ENCODE measurements around the gene CORO2A.

The CORO2A gene, protein sequence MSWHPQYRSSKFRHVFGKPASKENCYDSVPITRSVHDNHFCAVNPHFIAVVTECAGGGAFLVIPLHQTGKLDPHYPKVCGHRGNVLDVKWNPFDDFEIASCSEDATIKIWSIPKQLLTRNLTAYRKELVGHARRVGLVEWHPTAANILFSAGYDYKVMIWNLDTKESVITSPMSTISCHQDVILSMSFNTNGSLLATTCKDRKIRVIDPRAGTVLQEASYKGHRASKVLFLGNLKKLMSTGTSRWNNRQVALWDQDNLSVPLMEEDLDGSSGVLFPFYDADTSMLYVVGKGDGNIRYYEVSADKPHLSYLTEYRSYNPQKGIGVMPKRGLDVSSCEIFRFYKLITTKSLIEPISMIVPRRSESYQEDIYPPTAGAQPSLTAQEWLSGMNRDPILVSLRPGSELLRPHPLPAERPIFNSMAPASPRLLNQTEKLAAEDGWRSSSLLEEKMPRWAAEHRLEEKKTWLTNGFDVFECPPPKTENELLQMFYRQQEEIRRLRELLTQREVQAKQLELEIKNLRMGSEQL

DNA sequence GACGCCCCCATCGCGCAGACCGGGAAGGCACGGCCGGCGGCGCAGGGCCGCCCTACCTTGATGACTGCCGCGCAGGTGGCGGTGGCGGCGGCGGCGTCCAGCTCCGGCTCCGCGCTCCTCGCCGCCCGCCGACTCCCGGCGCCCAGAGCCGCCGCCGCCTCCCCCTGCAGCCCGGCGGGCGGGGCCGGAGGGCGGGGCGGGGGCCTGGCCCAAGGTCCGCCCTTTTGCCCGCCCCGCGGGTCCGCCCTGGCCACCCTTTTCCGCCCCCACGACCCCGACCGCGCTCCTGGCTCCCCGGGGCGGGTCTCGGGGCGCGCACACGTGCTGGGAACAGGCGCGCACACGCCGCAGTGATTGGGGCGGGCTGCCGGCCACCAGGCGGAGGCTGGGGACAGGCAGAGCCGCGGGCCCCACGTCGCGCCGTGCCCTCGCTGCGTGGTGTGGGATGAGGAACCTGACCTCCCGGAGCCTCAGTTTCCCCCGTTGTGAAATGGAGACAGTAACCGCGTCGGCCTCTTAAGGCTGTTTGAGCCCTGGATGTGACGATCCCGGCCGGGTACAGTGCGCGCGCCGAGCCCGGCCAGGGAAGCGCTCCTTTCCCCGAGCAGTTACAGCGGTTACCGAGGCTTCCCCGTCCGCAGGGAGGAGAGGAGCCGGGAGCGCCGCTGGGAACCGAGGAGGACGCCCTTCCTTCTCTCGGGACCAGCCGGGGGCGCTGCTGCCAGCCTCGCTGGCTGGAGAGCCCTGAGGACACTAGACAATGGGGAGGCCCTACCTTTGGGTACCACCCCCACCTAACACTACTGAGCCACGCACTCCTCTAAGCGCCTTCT lies at the start of gene CORO2A:
Gene CORO2A (minus strand): TSS at position 135 of the 833 bp plus-strand sequence. CDS start 34,977 bp downstream, outside the sequence.
- DNase-seq, result no peak

DNA sequence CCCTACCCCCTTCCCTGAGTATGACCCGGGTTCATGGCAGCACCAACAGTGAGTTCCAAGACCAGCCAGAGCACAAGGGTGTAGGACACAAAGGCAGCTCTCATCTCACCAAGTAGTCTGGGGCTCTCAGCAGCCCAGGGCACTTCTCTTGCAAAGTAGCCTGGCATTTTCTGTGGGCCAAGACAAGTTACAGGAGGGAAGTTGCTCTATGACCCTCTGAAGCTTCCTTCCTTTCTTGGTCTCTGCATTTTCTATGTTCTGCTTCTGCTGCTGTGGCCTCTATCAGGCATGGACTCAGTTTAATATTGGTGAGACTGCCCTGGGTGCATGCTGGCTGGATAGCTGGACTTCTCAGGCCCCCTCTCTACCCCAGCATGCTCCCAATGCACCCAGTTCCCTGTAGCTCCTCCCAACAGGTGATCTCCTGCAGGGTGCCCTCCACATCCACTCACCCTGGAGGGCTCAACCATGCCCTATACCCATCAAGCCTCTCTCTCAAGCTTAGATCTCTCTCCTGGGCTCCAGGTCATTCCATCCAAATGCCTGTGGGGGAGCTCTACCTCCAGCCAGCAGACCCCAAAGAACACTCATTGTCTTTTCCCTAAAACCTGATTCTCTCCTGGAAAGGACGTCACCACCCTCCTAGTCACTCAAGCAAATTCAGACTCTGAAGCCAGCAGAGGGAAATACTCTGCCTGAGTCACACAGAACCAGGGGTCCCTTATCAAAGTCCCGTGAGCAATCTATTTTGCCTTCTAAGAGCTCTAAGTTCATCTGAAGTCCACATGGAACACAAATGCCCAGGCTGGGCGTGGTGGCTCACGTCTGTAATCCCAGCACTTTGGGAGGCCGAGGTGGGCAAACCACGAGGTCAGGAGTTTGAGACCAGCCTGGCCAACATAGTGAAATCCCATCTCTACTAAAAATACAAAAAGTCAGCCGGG lies 49.2 kb upstream of the CORO2A start:
- no peak for DNase-seq

DNA sequence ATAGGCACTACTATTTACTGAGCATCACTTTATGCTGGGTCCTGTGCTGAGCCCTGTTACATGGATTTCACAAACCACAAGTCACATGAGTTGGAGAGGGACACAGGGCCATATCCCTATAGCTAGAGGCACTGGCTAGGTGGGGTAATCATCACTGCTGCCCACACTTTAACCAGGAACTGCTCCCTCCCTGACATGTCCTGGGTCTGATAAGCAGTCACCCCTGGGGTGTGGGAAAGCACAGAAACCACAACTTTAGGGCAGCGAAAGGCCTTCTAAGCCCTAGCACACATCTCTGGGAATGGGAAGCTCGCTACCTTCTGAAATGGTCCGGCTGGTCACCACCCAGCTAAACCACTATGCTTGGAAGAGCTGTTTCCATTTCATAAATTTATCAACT lies 48.0 kb upstream of the CORO2A start:
- no peak for DNase-seq

DNA sequence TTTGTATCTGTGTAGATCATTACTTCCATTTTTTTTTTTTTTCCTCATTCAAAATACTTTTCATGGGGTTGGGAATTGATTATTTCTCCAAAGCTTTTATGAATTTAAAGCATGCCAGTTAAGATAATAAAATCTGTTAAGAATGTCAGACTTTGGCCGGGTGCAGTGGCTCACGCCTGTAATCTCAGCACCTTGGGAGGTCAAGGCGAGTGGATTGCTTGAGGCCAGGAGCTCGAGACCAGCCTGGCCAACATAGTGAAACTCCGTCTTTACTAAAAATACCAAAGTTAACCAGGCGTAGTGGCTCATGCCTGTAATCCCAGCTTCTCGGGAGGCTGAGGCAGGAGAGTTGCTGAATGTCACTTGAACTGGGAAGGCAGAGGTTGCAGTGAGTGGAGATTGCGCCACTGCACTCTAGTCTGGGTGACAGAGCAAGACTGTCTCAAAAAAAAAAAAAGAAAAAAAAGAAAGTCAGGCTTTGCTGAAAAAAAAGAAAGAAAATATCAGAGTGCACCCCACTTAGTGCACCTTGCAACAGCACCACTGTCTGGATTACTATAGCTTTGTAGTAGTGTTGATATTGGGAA lies 44.6 kb upstream of the CORO2A start:
- DNase-seq, result no peak

DNA sequence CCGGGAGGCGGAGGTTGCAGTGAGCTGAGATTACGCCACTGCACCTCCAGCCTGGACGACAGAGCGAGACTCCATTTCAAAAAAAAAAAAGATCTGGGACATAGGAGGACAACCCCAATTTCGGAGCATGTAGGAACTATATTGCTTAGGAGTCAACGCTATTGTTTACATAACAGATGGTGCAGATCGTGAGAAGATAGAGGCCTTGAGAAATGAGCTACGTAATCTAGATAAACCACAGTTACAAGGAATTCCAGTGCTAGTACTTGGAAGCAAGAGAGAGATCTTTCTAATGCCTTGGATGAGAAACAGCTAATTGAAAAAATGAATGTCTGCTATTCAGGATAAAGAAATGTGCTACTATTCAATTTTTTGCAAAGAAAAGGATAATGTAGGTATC lies 42.7 kb upstream of the CORO2A start:
- DNase-seq, result no peak

DNA sequence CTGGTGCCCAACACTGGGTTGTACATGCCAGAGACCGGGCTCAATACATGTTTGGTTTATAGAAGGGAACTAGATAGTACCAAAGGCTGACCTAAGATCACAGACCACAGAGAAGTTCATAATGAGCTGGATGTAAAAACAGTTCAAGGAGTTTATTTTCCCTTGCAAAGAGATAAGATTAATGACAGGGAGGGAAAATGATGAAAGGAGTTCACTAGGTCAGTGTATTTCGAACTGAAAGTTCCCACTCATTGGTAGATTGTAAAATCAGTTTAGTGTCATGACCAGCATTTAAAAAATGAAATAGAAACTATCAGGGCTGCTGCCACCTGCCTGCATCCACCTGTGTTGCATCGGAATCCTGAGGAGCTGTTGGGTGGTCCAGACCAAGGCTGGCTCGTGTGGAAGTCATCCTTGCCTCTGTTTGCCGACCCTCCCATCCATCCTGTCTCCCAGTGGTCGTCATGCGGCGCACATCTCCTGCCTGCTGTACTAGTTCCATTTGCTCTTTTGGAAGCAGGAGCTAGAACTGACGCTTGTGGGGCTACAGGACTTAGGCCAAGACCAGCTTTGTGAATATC lies 41.9 kb upstream of the CORO2A start:
- DNase-seq, result no peak

DNA sequence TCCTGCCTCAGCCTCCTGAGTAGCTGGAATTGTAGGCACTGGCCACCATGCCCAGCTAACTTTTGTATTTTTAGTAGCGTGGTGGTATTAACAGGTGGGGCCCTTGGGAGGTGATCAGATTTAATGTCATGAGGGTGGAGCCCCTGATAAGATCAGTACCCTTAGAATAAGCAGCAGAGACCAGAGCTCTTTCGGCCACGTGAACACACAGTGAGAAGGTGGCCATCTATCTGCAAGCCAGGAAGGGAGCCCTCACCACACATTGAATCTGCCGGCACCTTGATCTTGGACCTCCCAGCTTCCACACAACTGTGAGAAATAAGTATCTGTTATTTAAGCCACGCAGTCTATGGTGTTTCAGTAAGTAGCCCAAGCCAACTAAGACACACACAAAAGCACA lies 40.5 kb upstream of the CORO2A start:
- DNase-seq, result no peak

DNA sequence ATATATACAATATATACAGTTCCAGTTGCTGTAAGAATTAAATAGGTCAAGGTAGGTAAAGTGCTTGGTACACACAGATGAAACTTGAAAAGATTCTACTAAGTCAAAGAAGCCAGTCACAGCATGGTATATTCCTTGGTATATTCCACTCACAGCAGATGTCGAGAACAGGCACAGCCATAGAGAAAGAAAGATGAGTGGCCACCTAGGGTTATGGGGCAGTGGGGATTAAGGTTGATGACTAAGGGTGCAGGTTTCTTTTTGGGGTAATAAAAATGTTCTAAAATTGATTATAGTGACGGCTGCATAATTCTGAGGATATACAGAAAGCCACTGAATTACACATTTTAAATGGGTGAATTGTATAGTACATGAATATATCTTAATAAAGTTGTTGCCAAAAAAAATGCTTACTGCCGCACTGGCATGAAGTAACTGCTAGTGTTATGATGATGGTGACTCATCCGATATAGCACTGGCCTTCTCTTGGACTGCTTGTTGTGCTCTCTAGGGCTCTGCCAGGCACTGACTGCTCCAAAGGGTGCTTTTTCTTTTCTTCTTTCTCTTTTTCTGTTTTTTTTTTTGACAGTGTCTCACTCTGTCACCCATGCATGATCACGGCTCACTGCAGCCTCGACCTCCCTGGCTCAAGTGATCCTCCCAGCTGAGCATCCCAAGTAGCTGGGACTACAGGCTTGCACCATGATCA lies 39.5 kb upstream of the CORO2A start:
- no peak for DNase-seq

DNA sequence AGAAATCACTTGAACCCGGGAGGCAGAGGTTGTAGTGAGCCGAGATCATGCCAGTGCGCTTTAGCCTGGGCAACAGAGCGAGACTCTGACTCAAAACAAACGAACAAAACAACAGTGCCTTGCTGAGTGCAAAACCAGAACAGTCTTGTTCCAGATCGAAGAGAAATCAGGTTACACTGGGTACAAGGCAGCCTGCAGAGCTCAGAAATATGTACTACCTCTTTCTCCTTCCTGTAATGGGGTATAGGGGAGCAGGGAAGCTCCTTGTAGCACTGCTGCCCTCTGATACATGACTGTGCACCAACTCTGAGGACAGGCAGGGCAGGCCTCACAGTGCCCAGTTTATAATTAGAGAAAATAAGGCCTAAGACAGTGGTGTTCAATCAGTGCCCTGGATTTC lies 38.4 kb upstream of the CORO2A start:
- no peak for DNase-seq

DNA sequence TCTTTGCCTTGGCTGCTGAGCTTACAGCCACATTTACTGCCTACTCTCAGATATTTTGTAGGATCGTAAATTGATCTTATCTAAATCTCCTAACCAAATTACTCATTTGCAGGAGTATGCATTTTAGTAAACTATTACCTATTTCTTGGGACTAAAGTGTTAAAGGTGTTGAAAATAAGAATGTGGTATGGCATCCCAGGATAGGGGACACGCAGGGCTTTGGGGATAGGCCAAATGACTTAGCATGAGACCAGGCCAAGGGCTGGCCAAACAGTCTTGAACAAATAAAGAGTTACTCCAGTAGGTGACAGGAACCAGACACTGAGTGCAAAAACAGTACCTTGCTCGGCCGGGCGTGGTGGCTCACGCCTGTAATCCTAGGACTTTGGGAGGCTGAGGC lies 37.9 kb upstream of the CORO2A start:
- DNase-seq, result no peak

DNA sequence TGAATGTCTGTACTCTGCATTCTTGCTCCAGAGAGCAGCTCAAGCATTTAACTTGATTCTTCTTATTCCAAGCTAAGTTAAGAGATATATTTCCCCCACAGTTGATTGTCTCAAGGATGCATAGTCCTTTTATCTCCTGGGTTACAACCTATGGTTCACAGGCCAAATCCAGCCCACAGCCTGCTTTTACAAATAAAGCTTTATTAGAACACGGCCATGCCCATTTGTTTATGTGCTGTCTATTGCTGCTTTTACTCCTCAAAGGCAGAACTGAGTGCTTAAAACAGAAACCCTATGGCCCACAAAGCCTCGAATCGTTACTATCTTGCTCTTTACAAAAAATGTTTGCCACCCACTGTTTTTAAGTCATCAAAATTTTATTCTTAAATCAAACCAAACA lies 37.2 kb upstream of the CORO2A start:
- DNase-seq, result no peak

DNA sequence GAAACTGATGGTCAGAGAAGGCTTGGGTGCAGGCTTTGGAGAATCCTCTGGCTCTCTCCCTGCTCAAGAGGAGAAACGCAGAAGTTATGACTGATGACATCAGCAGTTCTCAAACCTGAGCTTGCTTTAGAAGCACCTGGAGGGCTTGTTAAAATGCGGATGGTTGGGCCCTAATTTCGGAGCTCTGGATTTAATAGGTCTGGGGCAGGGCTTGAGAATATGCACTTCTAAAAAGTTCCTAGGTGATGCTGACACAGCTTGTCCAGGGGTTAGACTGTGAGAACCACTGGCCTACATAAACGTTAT lies 36.6 kb upstream of the CORO2A start:
- DNase-seq, result no peak

DNA sequence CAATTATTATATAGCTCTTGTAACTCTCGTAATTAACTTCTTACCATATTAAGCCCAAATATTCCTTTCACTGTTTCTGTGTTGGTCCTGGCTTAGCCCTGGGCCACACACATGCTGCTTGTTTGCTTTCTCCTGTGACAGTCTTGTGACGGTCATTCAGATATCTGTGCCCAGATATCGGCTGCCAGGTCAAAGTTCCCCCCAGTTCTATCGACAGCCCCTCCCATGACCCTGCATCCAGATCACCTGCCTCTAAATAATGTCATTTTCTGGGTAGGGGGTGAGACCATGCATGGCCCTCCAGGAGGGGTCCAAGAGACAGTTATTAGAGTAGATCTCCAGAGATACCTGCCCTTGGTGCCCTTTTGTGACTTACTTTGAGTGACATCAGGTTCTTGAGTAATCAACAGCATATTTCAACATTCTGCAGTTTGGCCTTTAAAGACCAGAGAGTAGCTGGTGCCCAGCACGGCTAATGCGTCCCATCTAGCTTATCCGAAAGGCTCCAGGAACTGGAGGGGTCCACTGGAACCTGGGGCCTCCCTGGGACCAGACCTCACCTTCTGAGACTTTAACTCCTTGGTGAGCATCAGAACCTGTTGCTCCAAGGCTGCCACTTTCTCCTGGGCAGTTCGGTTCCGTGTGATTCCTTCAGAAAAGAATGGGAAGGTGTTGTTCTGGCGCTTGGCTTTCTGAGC lies 36.1 kb upstream of the CORO2A start:
- no peak for DNase-seq

DNA sequence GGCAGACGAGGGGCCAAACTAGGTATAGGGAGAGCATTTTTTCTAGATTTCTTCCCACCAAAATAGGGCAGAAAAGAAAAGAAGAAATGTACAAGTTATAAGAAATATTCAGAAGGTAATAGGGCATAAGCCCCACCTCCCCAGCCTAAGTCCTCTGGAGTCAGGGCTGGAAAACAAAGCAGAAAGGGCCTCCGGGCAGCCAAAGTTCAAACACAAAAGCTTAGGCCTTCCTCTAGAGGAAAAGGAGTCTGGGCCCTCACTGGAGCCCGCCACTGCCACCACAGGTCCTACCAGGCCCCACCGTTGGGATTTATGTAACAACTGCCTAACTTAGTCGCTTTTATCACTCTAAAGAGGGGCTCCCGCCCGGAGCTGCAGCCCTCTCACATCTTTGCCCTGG lies 35.4 kb upstream of the CORO2A start:
- DNase-seq, result no peak

DNA sequence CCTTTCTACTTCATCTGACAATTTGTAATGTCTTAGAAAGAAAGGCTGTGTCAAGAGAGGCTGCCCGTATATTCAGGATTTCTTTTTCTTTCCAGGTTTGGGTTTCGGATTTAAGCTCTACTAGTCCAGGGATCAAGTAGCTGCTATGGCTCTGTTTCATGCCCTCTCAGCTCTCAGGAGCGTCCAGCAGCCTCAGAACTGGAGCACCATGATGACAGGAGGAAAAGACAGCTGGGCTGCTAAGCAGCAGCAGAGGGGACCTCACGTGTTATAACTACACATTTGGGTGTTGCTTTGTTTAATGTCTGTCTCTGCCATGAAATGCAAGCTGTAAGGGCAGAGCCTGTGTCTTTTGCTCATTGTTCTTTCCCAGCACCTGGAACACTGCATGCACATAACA lies 34.5 kb upstream of the CORO2A start:
- DNase-seq, result no peak

DNA sequence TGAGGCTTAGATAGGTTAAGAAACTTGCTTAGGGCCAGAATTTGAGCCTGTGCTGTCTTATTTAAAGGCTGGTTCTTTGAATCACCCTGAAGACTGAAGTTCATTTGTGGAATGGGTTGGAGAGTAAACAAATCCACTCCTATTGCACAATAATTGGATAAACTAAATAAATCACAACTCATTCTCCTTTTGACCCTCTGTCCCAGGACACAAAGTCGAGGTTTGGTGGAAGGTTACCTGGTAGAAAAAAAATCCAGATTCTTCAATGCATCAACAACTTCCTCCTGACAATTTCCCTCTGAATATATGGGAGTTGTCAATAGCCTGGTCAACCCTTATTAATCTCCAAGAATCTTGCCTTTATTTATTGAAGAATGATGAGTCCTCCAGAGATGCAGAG lies 34.1 kb upstream of the CORO2A start:
- DNase-seq, result no peak

DNA sequence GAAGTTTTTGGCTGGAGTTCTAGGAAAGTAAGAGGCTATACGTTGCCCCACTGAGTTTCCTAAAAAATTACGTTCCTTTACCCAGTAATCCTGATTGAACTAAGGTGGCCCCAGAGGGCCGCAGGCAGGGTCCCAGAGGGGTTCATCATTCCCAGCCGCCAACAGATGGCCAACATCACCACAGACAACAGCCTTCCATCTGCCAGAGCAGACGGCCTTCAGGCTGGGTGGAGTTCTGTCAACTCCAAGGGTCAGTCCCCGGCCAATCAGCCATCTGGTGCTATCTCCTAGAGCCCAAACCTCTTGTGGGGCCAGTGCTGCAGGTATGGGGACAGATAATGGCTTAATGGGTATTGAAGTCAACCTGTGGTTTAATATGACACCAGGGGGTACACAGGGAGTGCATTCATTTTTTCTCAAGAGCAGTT lies 32.6 kb upstream of the CORO2A start:
- DNase-seq, result no peak

DNA sequence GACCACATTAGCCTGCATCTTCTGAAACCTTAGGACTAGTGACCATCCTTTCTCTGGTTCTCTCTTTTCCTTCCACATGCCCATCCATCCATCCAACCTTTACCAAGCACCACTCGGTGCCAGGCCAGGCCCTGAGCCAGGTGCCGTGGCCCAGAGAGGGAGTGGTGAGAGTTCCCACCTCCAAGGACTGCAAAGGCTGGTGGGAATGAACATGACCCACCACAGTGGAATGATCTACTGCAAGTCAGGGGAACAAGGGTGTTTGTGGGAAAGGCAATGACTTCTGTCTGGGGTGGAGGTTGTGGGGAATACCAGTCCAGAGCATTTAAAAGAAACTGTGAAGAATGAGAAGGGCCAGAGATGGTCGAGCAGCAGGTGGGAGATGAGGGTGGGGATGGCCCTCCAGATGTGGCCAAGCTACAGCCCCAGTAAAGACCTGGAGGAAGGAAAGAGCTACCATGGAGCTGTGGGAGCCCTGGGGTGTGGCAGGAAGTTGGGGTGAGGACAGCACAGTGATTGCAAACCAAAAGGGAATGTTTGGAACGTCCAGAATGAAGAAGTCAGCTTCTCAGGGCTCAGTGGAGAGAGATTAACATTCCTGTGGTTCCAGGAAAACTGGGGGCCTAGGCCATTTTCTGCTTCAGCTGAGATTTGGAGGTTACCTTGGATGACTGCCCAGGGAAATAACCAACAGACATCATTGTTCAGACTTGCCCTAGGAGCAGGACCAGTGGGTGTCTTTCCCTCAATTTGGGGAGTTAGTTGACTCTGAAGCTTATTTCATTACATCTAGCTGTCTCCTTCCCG lies 30.7 kb upstream of the CORO2A start:
- no peak for DNase-seq

DNA sequence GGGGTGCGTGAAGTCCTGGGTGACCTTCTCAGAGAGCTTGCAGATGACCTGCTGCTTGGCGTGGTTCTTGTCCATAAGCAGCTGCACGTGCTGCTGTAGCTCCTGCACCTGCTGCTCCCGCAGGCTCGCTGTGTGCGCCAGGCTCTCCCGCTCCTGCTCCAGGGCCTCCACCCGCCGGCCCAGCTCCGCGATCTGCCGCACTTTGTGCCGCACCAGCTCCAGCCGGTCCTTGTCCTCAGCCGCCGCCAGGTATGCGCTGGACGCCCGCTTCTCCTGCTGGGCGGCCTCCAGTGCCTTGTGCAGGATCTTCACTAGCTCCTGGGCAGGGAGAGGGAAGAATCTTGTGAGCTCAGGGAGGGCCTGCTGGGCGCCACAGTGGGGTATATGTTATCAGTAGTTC lies 28.5 kb upstream of the CORO2A start:
- DNase-seq, result no peak

DNA sequence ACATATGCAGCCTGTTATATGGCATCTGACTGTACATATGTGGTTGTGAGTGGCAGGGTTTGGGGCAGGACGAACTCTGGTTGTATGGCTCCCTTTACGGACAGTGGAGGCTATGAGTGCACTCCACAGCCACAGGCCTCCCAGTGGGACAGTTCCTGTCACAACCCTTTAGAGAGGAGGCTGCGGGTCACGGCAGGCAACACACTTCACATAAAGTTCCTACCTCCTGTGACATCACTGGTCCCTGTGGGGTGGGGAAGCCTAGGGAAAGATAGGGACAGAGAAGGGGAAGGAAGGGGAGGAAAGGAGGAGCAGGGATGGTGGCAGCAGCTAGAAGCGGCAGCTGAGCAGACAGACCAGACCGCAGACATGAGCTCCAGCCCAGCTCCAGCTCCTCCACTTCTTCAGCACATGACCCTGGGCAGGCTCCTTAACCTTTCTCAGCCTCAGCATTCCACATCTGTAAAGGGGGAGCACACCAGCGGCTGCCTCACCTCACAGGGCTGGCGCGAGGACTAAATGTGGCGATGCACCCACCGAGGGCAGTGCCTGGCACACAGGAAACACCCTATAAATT lies 27.4 kb upstream of the CORO2A start:
- DNase-seq, result no peak

All from cortex of kidney (tissue), 1 donor.